Keratinocyte (primary cell): Measurements from ENCODE around the gene MDFIC2. TPM values are rescaled to one million over a fixed set of nuclear protein-coding genes. Genes with fewer than 3 reads are reported as not detected.

Experiments
- DNase-seq: peaks from one replicate; pipeline ENCODE4 v3.0.0-alpha.2; 2011; ENCODE audit warnings: low read depth, missing footprints, low spot score
- FAIRE-seq: peaks from 2 replicates; lab custom pipeline; 2011; peaks lifted over from hg19 to GRCh38; lab: Jason Lieb, UNC
- H2AFZ ChIP-seq: 2 replicates; pipeline ENCODE4 v1.6.0; 2012; ENCODE audit warnings: low read length, control low read depth, inconsistent platforms; ENCODE audit not compliant: control insufficient read depth
- H3K27ac ChIP-seq: 2 replicates; pipeline ENCODE4 v1.5.1; 2011; ENCODE audit warnings: low read length; ENCODE audit not compliant: control insufficient read depth, insufficient read depth
- H3K27me3 ChIP-seq: 3 replicates; pipeline ENCODE4 v1.6.0; 2011; ENCODE audit warnings: low read length; ENCODE audit not compliant: control insufficient read depth, insufficient read depth; ENCODE audit errors: extremely low read depth
- H3K36me3 ChIP-seq, 2 experiments: 2 replicates in 1 of 2; 3 replicates in 1 of 2; pipeline ENCODE4 v1.5.1; 2011; ENCODE audit warnings: low read length in 2 of 2, mild to moderate bottlenecking in 1 of 2; ENCODE audit not compliant: control insufficient read depth in 2 of 2, insufficient read depth in 2 of 2; ENCODE audit errors: extremely low read depth in 1 of 2
- H3K4me1 ChIP-seq: 3 replicates; pipeline ENCODE4 v1.5.1; 2011; ENCODE audit warnings: low read length; ENCODE audit not compliant: control insufficient read depth, insufficient read depth; ENCODE audit errors: extremely low read depth
- H3K4me2 ChIP-seq: 3 replicates; pipeline ENCODE4 v1.6.0; 2011; ENCODE audit warnings: low read depth, low read length; ENCODE audit not compliant: control insufficient read depth, insufficient read depth; ENCODE audit errors: extremely low read depth
- H3K4me3 ChIP-seq, 3 experiments: fragments of 200-600 bp in 1 of 3; sonication (generic) in 1 of 3; 2 replicates in 2 of 3; 3 replicates in 1 of 3; pipeline ENCODE4 v1.5.1; 2011 to 2016; ENCODE audit warnings: low read length in 3 of 3, mild to moderate bottlenecking in 3 of 3, control low read depth in 2 of 3, inconsistent platforms in 1 of 3, low read depth in 1 of 3, mixed read lengths in 1 of 3, mixed run types in 1 of 3, moderate library complexity in 1 of 3; ENCODE audit not compliant: control insufficient read depth in 2 of 3, insufficient read depth in 2 of 3; ENCODE audit errors: extremely low read depth in 1 of 3
- H3K79me2 ChIP-seq: 2 replicates; pipeline ENCODE4 v1.6.0; 2012; ENCODE audit warnings: low read length; ENCODE audit not compliant: control insufficient read depth, insufficient read depth
- H3K9ac ChIP-seq: 3 replicates; pipeline ENCODE4 v1.6.0; 2011; ENCODE audit warnings: low read length; ENCODE audit not compliant: control insufficient read depth, insufficient read depth; ENCODE audit errors: extremely low read depth
- H3K9me1 ChIP-seq: 3 replicates; pipeline ENCODE4 v1.6.0; 2011; ENCODE audit warnings: low read length; ENCODE audit not compliant: control insufficient read depth, insufficient read depth; ENCODE audit errors: extremely low read depth
- H3K9me3 ChIP-seq: 2 replicates; pipeline ENCODE4 v1.5.1; 2012; ENCODE audit warnings: low read depth, low read length; ENCODE audit not compliant: control insufficient read depth
- H4K20me1 ChIP-seq: 3 replicates; pipeline ENCODE4 v1.6.0; 2011; ENCODE audit warnings: low read length; ENCODE audit not compliant: control insufficient read depth, insufficient read depth; ENCODE audit errors: extremely low read depth
- EZH2 ChIP-seq: IDR thresholded peaks from one replicate; pipeline ENCODE4 v1.6.1; 2012; ENCODE audit warnings: inconsistent platforms, mild to moderate bottlenecking, low read length, moderate library complexity
- dilution Hi-C: fragments of 300-500 bp; cut with MboI; formaldehyde crosslinking; loops from one replicate; pipeline ENCODE4 v1.7.0; 2020; ENCODE audit warnings: low sequenced_read_pairs; ENCODE audit not compliant: extremely low pct_ligation_motif_present
- polyA plus RNA-seq, 5 experiments: library from polyadenylated mRNA; depleted of rRNA in 3 of 5; stranded (reverse) in 3 of 5; stranded (forward) in 1 of 5; unstranded in 1 of 5; fragments of >200 nt; gene quantifications; 1 replicate in 1 of 5; 2 replicates in 3 of 5; 3 replicates in 1 of 5; pipeline versions ENCODE4 v1.2.1 to v1.2.3, GENCODE V29; 2011 to 2012; ENCODE audit warnings: missing spikeins in 2 of 5, low read depth in 1 of 5, low replicate concordance in 1 of 5
- TF ChIP-seq, protein P1 (sequence below), 3 experiments: IDR thresholded peaks in 1 of 3; conservative IDR thresholded peaks in 1 of 3; optimal IDR thresholded peaks in 1 of 3; 2 replicates in 2 of 3; 3 replicates in 1 of 3; pipeline versions ENCODE3 to v1.5.1; 2011; ENCODE audit warnings: low read length in 3 of 3, mild to moderate bottlenecking in 3 of 3, moderate library complexity in 2 of 3, control low read depth in 1 of 3, inconsistent platforms in 1 of 3; ENCODE audit not compliant: insufficient read depth in 2 of 3; ENCODE audit errors: extremely low read depth in 1 of 3

MDFIC2 gene
- polyA plus RNA-seq, 1 donor (not counting 4 experiments of a cell fraction or from before 2014, with no cell fraction given) = not detected

GRCh38 chr3:70333080-70333479 lies 20.6 kb upstream of the MDFIC2 start:
- no peak for DNase-seq
- Histone ChIP-seq H3K4me1 (no peaks in the 10 kb centered on the region), H2AFZ (no peak overlapping the region), H3K36me3 (no peaks in the 10 kb centered on the region), H3K4me2 (no peak overlapping the region), H3K9ac (no peak overlapping the region), H3K9me1 (no peaks in the 10 kb centered on the region), H3K79me2 (no peaks in the 10 kb centered on the region), H3K27me3 (no peaks in the 10 kb centered on the region), H3K9me3 (no peaks in the 10 kb centered on the region), H3K27ac (no peak overlapping the region), H4K20me1 (no peaks in the 10 kb centered on the region), H3K4me3 (no peak overlapping the region)
- no peak for TF ChIP-seq EZH2
- TF ChIP-seq, protein P1, sequence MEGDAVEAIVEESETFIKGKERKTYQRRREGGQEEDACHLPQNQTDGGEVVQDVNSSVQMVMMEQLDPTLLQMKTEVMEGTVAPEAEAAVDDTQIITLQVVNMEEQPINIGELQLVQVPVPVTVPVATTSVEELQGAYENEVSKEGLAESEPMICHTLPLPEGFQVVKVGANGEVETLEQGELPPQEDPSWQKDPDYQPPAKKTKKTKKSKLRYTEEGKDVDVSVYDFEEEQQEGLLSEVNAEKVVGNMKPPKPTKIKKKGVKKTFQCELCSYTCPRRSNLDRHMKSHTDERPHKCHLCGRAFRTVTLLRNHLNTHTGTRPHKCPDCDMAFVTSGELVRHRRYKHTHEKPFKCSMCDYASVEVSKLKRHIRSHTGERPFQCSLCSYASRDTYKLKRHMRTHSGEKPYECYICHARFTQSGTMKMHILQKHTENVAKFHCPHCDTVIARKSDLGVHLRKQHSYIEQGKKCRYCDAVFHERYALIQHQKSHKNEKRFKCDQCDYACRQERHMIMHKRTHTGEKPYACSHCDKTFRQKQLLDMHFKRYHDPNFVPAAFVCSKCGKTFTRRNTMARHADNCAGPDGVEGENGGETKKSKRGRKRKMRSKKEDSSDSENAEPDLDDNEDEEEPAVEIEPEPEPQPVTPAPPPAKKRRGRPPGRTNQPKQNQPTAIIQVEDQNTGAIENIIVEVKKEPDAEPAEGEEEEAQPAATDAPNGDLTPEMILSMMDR (optimal IDR thresholded peaks at IDR 0.05 in 1 of 3, IDR thresholded peaks at IDR 0.05 in 1 of 3, conservative IDR thresholded peaks at IDR 0.05 in 1 of 3; ENCODE audit: extremely low read depth in 1 of 3, insufficient read depth in 2 of 3, low read length in 3 of 3) = no peak
- no peak for FAIRE-seq
- dilution Hi-C loops = no loop called here

DNA sequence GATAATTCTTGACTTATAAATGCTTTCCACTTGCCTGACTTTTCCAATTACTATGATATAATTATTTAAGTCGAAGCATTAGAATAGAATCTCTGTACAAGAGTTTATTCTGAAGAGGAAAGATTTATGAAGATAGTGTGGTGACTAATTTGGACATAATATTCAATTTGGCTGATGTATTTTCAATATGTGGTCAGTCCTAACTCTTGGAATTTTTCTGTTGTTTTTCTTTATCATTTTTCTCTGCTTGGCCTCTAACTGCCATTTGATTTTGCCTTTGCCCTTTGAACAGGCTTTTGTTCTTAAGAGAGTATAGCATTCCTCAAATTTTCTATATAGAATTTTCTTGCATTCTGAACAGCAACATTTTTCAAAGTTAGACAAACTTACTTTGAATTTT lies 2.6 kb upstream of the MDFIC2 start:
- Histone ChIP-seq H3K9me1 (no peaks in the 10 kb centered on the region), H3K4me3 (no peak overlapping the region), H4K20me1 (no peaks in the 10 kb centered on the region), H3K4me1 (no peaks in the 10 kb centered on the region), H3K36me3 (no peaks in the 10 kb centered on the region), H3K79me2 (no peaks in the 10 kb centered on the region), H2AFZ (no peak overlapping the region), H3K4me2 (no peak overlapping the region), H3K9ac (no peak overlapping the region), H3K27ac (no peak overlapping the region), H3K9me3 (no peaks in the 10 kb centered on the region), H3K27me3 (no peaks in the 10 kb centered on the region)
- FAIRE-seq (no peak), DNase-seq (no peak)
- dilution Hi-C loops = no loop called here
- TF ChIP-seq, protein P1 (optimal IDR thresholded peaks at IDR 0.05 in 1 of 3, IDR thresholded peaks at IDR 0.05 in 1 of 3, conservative IDR thresholded peaks at IDR 0.05 in 1 of 3; ENCODE audit: extremely low read depth in 1 of 3, insufficient read depth in 2 of 3, low read length in 3 of 3) = no peak
- no peak for TF ChIP-seq EZH2
